Panc1 (cell line): ENCODE data around the gene PDGFRA. TPM values are rescaled to one million over a fixed set of nuclear protein-coding genes. Genes with fewer than 3 reads are reported as not detected.
"Not testable (repeated sequence)": the region's sequence is repeated elsewhere in the genome, so short reads cannot be mapped to it uniquely, and the experiment has no call there.

Source experiments
- ATAC-seq: fragments of 200-7000 bp; cut with Tn5 transposase; 2 replicates; pipeline ENCODE4 v1.9.1; 2020; ENCODE audit warnings: mild to moderate bottlenecking, moderate library complexity
- BruUV-seq: library from RNA; stranded (reverse); fragments of 400-500 nt; replicated peaks from 2 replicates; lab custom pipeline; 2021; lab: Mats Ljungman, UMichigan
- CTCF ChIA-PET: fragments of 300-600 bp; sonication (Branson Sonifier 250); formaldehyde crosslinking; loops from one replicate; lab custom pipeline; 2022; ENCODE audit warnings: antibody characterized with exemption; lab: Charles Lee
- POLR2A ChIA-PET: fragments of 300-600 bp; sonication (Branson Sonifier 250); formaldehyde crosslinking; loops from one replicate; lab custom pipeline; 2022; ENCODE audit warnings: antibody characterized with exemption; lab: Charles Lee
- DNase-seq: peaks from one replicate; pipeline ENCODE4 v3.0.0-alpha.2; 2010; ENCODE audit warnings: low read depth, low spot score
- H3K27ac ChIP-seq: 2 replicates; pipeline ENCODE4 v1.5.1; 2011; ENCODE audit warnings: mild to moderate bottlenecking, low read length, inconsistent platforms
- H3K27me3 ChIP-seq: fragments of 200-500 bp; sonication (Bioruptor generic); 2 replicates; pipeline ENCODE4 v1.6.0; 2014; ENCODE audit warnings: low read length, inconsistent platforms; ENCODE audit not compliant: control insufficient read depth, insufficient read depth
- H3K36me3 ChIP-seq: fragments of 200-500 bp; sonication (Bioruptor generic); 2 replicates; pipeline ENCODE4 v1.5.1; 2014; ENCODE audit warnings: inconsistent platforms, mild to moderate bottlenecking, low read length, moderate library complexity; ENCODE audit not compliant: control insufficient read depth, insufficient read depth
- H3K4me1 ChIP-seq: 2 replicates; pipeline ENCODE4 v1.5.1; 2011; ENCODE audit warnings: inconsistent platforms, mild to moderate bottlenecking, low read length, moderate library complexity; ENCODE audit not compliant: control insufficient read depth, insufficient read depth
- H3K4me3 ChIP-seq, 2 experiments: 2 replicates each; pipeline ENCODE4 v1.5.1; 2011 to 2012; ENCODE audit warnings: low read depth in 2 of 2, low read length in 2 of 2, mild to moderate bottlenecking in 2 of 2, inconsistent platforms in 1 of 2, moderate library complexity in 1 of 2
- H3K9me3 ChIP-seq: fragments of 200-500 bp; sonication (Bioruptor generic); 2 replicates; pipeline ENCODE4 v1.5.1; 2014; ENCODE audit warnings: low read depth, mild to moderate bottlenecking, inconsistent platforms, low read length, moderate library complexity; ENCODE audit not compliant: control insufficient read depth, insufficient read depth
- POLR2AphosphoS5 ChIP-seq: IDR thresholded peaks from 2 replicates; pipeline ENCODE4 v1.6.1; 2012; ENCODE audit warnings: mild to moderate bottlenecking, low read depth, low read length, moderate library complexity
- REST ChIP-seq, 2 experiments: IDR thresholded peaks; 2 replicates each; pipeline ENCODE4 v1.6.1; 2011 to 2012; ENCODE audit warnings: low read depth in 2 of 2, control low read depth in 1 of 2, low read length in 1 of 2, mild to moderate bottlenecking in 1 of 2, moderate library complexity in 1 of 2; ENCODE audit not compliant: insufficient read depth in 1 of 2
- SIN3A ChIP-seq: IDR thresholded peaks from 2 replicates; pipeline ENCODE4 v1.6.1; 2012; ENCODE audit warnings: low read depth, mild to moderate bottlenecking, low read length, moderate library complexity, borderline replicate concordance; ENCODE audit not compliant: insufficient read depth
- TCF7L2 ChIP-seq: IDR thresholded peaks from 2 replicates; pipeline ENCODE4 v1.6.1; 2011; ENCODE audit warnings: mild to moderate bottlenecking, low read depth, low read length, inconsistent platforms
- in situ Hi-C: cut with HindIII; loops from 2 replicates; pipeline ENCODE4 v1.10.0; 2016; ENCODE audit warnings: low sequenced_read_pairs, low pct_unique_long_range_greater_than_20kb
- intact Hi-C: fragments of 100-400 bp; cut with micrococcal nuclease; formaldehyde crosslinking; loops from one replicate; pipeline ENCODE4 v1.10.0; 2022; ENCODE audit not compliant: unreplicated experiment
- total RNA-seq: library from RNA; stranded (reverse); gene quantifications from one replicate; pipeline ENCODE4 v1.2.1, GENCODE V29; 2021; ENCODE audit not compliant: unreplicated experiment
- TF ChIP-seq, protein P1 (sequence below): fragments of 450-650 bp; IDR thresholded peaks from 2 replicates; pipeline ENCODE4 v1.5.1; 2017; ENCODE audit warnings: mild to moderate bottlenecking

The PDGFRA gene
- total RNA-seq, 1 experiment from 2014 or later: 0.15 TPM

GRCh38 chr4:54252312-54252711 lies 23.2 kb downstream of the PDGFRA start:
- POLR2A ChIA-PET, H3K27ac ChIP-seq, CTCF ChIA-PET, H3K36me3 ChIP-seq, H3K27me3 ChIP-seq, DNase-seq, in situ Hi-C loops, H3K9me3 ChIP-seq, ATAC-seq, intact Hi-C loops, H3K4me3 ChIP-seq, BruUV-seq, H3K4me1 ChIP-seq: not testable (repeated sequence)

- POLR2A ChIA-PET: no interaction called here
- TF ChIP-seq REST (IDR thresholded peaks at IDR 0.05; ENCODE audit: insufficient read depth in 1 of 2, low read depth in 2 of 2, low read length in 1 of 2) (no peak), POLR2AphosphoS5 (no peak), SIN3A (no peak), TCF7L2 (no peak)
- TF ChIP-seq, protein P1, sequence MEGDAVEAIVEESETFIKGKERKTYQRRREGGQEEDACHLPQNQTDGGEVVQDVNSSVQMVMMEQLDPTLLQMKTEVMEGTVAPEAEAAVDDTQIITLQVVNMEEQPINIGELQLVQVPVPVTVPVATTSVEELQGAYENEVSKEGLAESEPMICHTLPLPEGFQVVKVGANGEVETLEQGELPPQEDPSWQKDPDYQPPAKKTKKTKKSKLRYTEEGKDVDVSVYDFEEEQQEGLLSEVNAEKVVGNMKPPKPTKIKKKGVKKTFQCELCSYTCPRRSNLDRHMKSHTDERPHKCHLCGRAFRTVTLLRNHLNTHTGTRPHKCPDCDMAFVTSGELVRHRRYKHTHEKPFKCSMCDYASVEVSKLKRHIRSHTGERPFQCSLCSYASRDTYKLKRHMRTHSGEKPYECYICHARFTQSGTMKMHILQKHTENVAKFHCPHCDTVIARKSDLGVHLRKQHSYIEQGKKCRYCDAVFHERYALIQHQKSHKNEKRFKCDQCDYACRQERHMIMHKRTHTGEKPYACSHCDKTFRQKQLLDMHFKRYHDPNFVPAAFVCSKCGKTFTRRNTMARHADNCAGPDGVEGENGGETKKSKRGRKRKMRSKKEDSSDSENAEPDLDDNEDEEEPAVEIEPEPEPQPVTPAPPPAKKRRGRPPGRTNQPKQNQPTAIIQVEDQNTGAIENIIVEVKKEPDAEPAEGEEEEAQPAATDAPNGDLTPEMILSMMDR: no peak
- CTCF ChIA-PET: no interaction called here
- no peaks in the 10 kb centered on the region for H3K27me3 ChIP-seq
- intact Hi-C loops (no loop called here), in situ Hi-C loops (no loop called here)
- H3K4me3 ChIP-seq: no peak overlapping the region
- no peaks in the 10 kb centered on the region for H3K9me3 ChIP-seq
- no peak overlapping the region for H3K27ac ChIP-seq
- H3K36me3 ChIP-seq: no peaks in the 10 kb centered on the region
- BruUV-seq: no TSS peak
- DNase-seq (no peak), ATAC-seq (no peak)
- H3K4me1 ChIP-seq: no peaks in the 10 kb centered on the region
Observed at GRCh38 chr4:54254116-54254914, 25.2 kb downstream of the PDGFRA start.

DNA sequence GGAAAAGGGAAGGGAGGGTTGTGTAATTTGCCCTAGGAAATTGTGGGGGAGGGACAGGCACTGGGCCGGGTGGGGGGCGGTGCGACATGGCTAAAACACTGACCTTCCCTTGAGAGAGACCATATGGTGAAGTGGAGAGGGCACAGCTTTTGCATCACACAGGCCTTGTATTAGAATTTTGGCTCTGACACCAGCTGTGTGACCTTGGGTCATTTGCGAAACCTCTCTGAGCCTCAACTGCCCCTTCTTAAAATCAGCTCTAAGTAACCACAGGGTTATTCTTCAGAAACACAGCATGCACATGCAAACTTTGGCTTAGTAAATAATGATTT lies 25.8 kb downstream of the PDGFRA start:
- intact Hi-C loops (no loop called here), in situ Hi-C loops (no loop called here)
- ChIA-PET POLR2A (no interaction called here), CTCF (no interaction called here)
- DNase-seq: no peak
- Histone ChIP-seq H3K4me1 (no peaks in the 10 kb centered on the region), H3K27me3 (no peaks in the 10 kb centered on the region), H3K36me3 (no peaks in the 10 kb centered on the region), H3K27ac (no peak overlapping the region), H3K9me3 (no peaks in the 10 kb centered on the region), H3K4me3 (no peak overlapping the region)
- TF ChIP-seq, protein P1: no peak
- TF ChIP-seq TCF7L2: no peak
- no peak for TF ChIP-seq POLR2AphosphoS5
- TF ChIP-seq SIN3A: no peak
- no peak for TF ChIP-seq REST (IDR thresholded peaks at IDR 0.05; ENCODE audit: insufficient read depth in 1 of 2, low read depth in 2 of 2, low read length in 1 of 2)
- no peak for ATAC-seq
- no TSS peak for BruUV-seq
